Epithelial cell of esophagus (primary cell): ENCODE results near the gene PROSER2.
A peak's percentile ranks its signal among the peaks of the same experiment; 100 is the strongest.

Experiments used
- DNase-seq: peaks from one replicate; pipeline ENCODE4 v3.0.0; 2010; ENCODE audit warnings: low read depth
- H3K4me3 ChIP-seq: 2 replicates; pipeline ENCODE4 v1.5.1; 2011; ENCODE audit warnings: mild to moderate bottlenecking, low read length, control low read depth
- TF ChIP-seq, protein P1 (sequence below): IDR thresholded peaks from 2 replicates; pipeline ENCODE4 v1.5.1; 2011; ENCODE audit warnings: low read depth, mild to moderate bottlenecking, low read length, control low read depth, inconsistent platforms; ENCODE audit not compliant: insufficient read depth; ENCODE audit errors: missing control alignments

Gene PROSER2

DNA sequence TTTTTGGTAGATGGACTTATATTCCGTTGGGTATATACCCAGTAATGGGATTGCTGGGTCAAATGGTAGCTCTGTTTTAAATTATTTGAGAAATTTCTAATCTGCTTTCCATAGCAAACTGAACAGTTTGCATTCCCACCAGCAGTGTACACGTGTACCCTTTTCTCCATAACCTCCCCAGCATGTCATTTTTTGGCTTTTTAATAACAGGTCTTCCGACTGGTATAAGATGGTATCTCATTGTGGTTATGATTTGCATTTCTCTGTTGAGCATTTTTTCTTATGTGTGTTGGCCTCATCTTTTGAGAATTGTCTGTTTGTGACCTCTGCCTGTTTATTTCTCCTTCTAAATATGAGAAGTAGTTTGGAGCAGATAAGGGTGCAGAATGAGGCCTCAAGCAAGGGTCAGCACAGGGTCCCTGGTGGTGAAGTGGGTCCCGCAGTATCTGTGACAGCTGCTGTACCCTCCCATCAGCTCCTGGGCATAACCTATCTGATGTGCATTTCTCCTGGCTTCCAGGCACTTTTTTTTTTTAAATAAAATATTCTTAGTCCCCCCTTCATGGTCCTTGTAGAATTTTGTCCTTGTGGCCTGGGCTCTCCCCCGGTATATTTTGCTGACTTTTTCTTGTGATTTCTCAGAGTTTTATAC lies 73.5 kb downstream of the PROSER2 start:
- TF ChIP-seq, protein P1, sequence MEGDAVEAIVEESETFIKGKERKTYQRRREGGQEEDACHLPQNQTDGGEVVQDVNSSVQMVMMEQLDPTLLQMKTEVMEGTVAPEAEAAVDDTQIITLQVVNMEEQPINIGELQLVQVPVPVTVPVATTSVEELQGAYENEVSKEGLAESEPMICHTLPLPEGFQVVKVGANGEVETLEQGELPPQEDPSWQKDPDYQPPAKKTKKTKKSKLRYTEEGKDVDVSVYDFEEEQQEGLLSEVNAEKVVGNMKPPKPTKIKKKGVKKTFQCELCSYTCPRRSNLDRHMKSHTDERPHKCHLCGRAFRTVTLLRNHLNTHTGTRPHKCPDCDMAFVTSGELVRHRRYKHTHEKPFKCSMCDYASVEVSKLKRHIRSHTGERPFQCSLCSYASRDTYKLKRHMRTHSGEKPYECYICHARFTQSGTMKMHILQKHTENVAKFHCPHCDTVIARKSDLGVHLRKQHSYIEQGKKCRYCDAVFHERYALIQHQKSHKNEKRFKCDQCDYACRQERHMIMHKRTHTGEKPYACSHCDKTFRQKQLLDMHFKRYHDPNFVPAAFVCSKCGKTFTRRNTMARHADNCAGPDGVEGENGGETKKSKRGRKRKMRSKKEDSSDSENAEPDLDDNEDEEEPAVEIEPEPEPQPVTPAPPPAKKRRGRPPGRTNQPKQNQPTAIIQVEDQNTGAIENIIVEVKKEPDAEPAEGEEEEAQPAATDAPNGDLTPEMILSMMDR: no peak
- H3K4me3 ChIP-seq: no peak overlapping the region
- DNase-seq: no peak

DNA sequence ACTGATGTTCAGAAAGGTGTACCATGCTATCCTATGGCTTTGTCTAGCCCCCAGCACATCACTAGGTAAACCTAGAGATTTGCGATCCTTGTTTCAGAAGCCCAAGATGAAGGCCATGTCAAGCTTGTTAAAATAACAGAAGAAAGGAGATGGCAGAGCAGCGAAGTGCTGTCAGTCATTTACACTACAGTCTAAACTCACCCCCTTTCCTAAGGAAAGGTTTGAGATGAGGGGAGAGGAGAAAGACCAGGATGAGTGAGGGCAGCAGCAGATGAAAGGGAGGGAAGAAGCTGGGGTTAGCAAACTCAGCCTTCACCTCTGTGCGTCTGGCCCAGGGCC lies 74.8 kb downstream of the PROSER2 start:
- TF ChIP-seq, protein P1: no peak
- no peak for DNase-seq

DNA sequence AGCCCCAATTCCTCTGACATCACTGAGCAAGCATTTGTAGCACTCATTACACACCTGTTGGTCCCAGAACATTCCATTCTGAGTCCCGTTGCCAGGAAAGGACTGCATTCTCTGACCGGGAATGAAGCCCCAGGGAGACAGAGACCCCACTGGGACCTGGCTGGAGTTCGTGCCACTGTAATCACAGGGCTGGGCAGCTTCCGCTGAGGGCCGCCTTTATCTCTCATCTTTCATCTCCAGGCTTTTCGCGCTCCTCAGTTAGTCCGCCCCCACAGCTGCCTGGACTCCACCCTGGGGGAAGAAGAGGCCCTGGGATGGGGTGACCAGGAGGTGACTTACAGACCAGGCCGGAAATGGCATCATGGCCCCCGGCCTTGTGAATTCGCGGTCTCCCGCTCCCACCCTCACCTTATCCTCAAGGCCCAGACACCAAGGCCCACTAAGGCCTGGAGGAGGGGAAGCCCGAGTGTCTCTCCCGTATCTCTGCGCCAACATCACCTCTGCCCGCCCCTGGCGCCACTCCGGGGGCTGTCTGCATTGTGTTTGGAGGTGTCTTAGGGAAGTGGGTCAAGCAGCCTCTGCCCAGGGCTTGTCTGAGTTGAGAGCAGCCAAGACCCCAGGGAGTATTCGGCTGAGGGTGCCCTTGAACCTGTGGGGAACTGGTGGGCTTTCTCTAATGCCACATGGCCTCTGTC lies 75.4 kb downstream of the PROSER2 start:
- H3K4me3 ChIP-seq: no peak overlapping the region
- DNase-seq: peak; percentile 89
- TF ChIP-seq, protein P1: no peak

More for the DNA sequence above, 74.8 kb downstream of the PROSER2 start:
- H3K4me3 ChIP-seq: no peak overlapping the region

DNA sequence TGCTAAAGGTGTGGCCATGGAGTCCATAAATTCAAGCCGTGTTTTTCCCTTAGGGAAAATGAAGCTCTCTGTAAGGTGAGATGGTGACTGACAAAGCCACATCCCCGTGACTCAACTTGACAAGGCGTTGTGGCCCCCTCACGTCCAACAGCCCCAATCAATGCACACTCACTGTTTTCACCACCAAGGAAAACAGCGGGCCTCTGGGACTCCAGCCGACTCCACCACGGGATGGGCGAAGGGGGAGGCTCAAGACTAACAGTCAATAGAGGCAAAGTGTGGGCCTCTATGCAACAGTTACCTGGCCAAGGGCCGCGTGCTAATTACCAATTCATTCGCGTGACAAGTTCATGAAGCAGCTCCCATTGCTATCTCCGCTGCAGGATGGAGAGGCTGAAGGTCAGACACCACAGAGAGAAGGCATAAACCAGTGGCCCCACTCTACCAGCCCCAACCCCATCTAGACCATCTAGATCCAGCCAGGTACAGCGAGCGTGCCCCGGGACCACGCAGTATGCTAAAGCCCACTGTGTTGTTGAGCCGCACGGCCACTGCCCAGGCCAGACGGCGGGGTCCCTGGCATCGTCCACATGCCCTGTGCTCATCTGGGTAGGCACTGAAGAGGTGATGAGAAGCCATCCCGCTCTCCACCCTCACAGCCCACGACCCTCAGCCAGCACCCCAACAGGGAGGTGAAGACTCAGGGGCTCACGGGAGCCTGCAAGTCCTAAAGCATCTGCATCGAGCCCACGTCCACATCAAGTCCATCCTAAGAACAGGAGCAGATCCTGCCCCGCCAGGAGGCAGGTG lies 76.1 kb downstream of the PROSER2 start:
- TF ChIP-seq, protein P1: no peak
- H3K4me3 ChIP-seq: no peak overlapping the region
- no peak for DNase-seq

DNA sequence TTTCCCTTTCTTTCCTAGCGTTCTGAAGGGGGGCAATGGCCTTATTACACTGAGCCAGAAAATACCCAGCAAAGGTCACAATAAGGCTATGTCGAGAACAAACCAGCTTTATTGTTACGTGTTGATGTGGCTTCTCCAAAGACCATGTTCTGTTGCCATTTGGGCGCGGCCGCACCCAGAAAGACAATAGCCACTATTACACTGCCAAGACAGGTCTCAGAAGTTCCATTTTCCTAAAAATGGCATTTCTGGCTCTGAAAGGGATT lies 77.8 kb downstream of the PROSER2 start:
- DNase-seq: no peak
- TF ChIP-seq, protein P1: no peak
- no peak overlapping the region for H3K4me3 ChIP-seq

DNA sequence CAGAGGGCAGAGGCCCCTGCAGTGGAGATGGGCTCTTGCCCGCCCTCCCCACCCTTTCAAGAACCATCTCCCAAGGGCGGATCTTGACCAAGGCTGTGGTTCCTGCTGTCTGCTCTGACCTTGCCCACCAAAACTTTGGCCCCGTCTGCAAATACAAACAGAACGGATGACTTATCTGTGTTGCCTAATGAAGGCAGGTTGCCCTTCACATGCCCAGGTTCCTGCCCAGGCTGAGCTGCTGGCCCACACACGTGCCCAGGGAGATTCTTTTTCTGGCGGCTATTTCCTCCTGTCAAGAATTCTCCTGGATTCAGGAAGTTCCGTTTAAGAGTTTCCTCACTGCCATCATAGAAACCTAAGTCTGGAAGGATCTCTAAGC lies 78.3 kb downstream of the PROSER2 start:
- H3K4me3 ChIP-seq: no peak overlapping the region
- TF ChIP-seq, protein P1: no peak
- peak; percentile 33 for DNase-seq
